CD14-positive monocyte (primary cell): Measurements from ENCODE around the gene TMEM252. TPM values are rescaled to one million over a fixed set of nuclear protein-coding genes. Genes with fewer than 3 reads are reported as not detected.

Source experiments
- DNase-seq, 3 donors: peaks; one replicate each; pipeline ENCODE4 v3.0.0-alpha.2; 2011 to 2022
- H2AFZ ChIP-seq: 2 replicates; pipeline ENCODE4 v1.6.0; 2012; ENCODE audit warnings: mild to moderate bottlenecking, low read depth, low read length, inconsistent platforms; ENCODE audit not compliant: insufficient read depth, poor library complexity, severe bottlenecking
- H3K27ac ChIP-seq, 2 donors: 1 replicate in 1 of 2; 2 replicates in 1 of 2; pipeline ENCODE4 v1.5.1; 2012 to 2013; ENCODE audit warnings: low read length in 2 of 2, control low read depth in 1 of 2, inconsistent platforms in 1 of 2, low read depth in 1 of 2, mild to moderate bottlenecking in 1 of 2
- H3K27me3 ChIP-seq, 2 donors: one replicate each; pipeline versions ENCODE4 v1.6.0 to v1.6.1; 2011 to 2013; ENCODE audit warnings: low read length in 2 of 2; ENCODE audit not compliant: control insufficient read depth in 2 of 2, insufficient read depth in 2 of 2
- H3K36me3 ChIP-seq, 2 donors: replicated peaks in 1 of 2; 1 replicate in 1 of 2; 2 replicates in 1 of 2; pipeline versions ENCODE4 v1.5.1 to v1.6.1; 2012 to 2013; ENCODE audit warnings: low read length in 2 of 2, control low read depth in 1 of 2, inconsistent platforms in 1 of 2, mild to moderate bottlenecking in 1 of 2; ENCODE audit not compliant: insufficient read depth in 2 of 2, control insufficient read depth in 1 of 2
- H3K4me1 ChIP-seq, 2 donors: 1 replicate in 1 of 2; 2 replicates in 1 of 2; pipeline versions ENCODE4 v1.5.1 to v1.6.1; 2012 to 2013; ENCODE audit warnings: low read length in 2 of 2, control low read depth in 1 of 2, inconsistent platforms in 1 of 2, mild to moderate bottlenecking in 1 of 2, moderate library complexity in 1 of 2; ENCODE audit not compliant: insufficient read depth in 2 of 2, control insufficient read depth in 1 of 2
- H3K4me2 ChIP-seq: replicated peaks from 2 replicates; pipeline ENCODE3; 2012; ENCODE audit warnings: low read length, moderate library complexity, mild to moderate bottlenecking; ENCODE audit not compliant: poor library complexity, severe bottlenecking; ENCODE audit errors: extremely low read depth
- H3K4me3 ChIP-seq, 3 experiments: fragments of 200-600 bp in 1 of 3; sonication (generic) in 1 of 3; replicated peaks in 1 of 3; 1 replicate in 2 of 3; 2 replicates in 1 of 3; pipeline ENCODE4 v1.5.1; 2011 to 2013; ENCODE audit warnings: low read length in 3 of 3, mild to moderate bottlenecking in 3 of 3, control low read depth in 2 of 3, low read depth in 2 of 3, inconsistent platforms in 1 of 3, moderate library complexity in 1 of 3
- H3K79me2 ChIP-seq: 2 replicates; pipeline ENCODE4 v1.6.0; 2012; ENCODE audit warnings: mild to moderate bottlenecking, control low read depth, inconsistent platforms, low read length, moderate library complexity; ENCODE audit not compliant: insufficient read depth
- H3K9ac ChIP-seq: 2 replicates; pipeline ENCODE4 v1.6.0; 2017; ENCODE audit warnings: low read length, mild to moderate bottlenecking; ENCODE audit not compliant: insufficient read depth, poor library complexity, severe bottlenecking
- H3K9me3 ChIP-seq, 2 donors: replicated peaks in 1 of 2; 1 replicate in 1 of 2; 2 replicates in 1 of 2; pipeline versions ENCODE4 v1.5.1 to v1.6.1; 2012 to 2013; ENCODE audit warnings: low read length in 2 of 2, control low read depth in 1 of 2; ENCODE audit not compliant: control insufficient read depth in 1 of 2, insufficient read depth in 1 of 2
- H4K20me1 ChIP-seq: 2 replicates; pipeline ENCODE4 v1.6.0; 2012; ENCODE audit warnings: mild to moderate bottlenecking, low read length, control low read depth, moderate library complexity; ENCODE audit not compliant: insufficient read depth
- H3K27ac Mint-ChIP-seq, 7 donors: one replicate each; pipeline ENCODE4 v1.8.0; 2020; ENCODE audit warnings: mild to moderate bottlenecking in 7 of 7, mixed read lengths in 7 of 7, moderate library complexity in 6 of 7, inconsistent platforms in 2 of 7
- H3K27me3 Mint-ChIP-seq, 3 donors: one replicate each; pipeline ENCODE4 v1.8.0; 2021 to 2022; ENCODE audit warnings: low read depth in 3 of 3, mild to moderate bottlenecking in 3 of 3, mixed read lengths in 3 of 3, moderate library complexity in 3 of 3, inconsistent platforms in 1 of 3
- H3K36me3 Mint-ChIP-seq, 2 donors: one replicate each; pipeline ENCODE4 v1.8.0; 2020; ENCODE audit warnings: mixed read lengths in 2 of 2, inconsistent platforms in 1 of 2, mild to moderate bottlenecking in 1 of 2
- H3K4me1 Mint-ChIP-seq: one replicate; pipeline ENCODE4 v1.8.0; 2020; ENCODE audit warnings: mild to moderate bottlenecking, mixed read lengths
- H3K4me3 Mint-ChIP-seq, 2 donors: one replicate each; pipeline ENCODE4 v1.8.0; 2020; ENCODE audit warnings: mild to moderate bottlenecking in 2 of 2, mixed read lengths in 2 of 2, moderate library complexity in 1 of 2
- H3K9me3 Mint-ChIP-seq, 7 donors: one replicate each; pipeline ENCODE4 v1.8.0; 2020 to 2022; ENCODE audit warnings: mixed read lengths in 7 of 7, mild to moderate bottlenecking in 6 of 7, moderate library complexity in 6 of 7, inconsistent platforms in 2 of 7
- WGBS: methylation state at CpG from one replicate; pipeline ENCODE4 v1.1.5; 2013; ENCODE audit warnings: missing lambda C conversion rate; ENCODE audit not compliant: insufficient coverage; 5-methylcytosine and 5-hydroxymethylcytosine counted together
- intact Hi-C, 2 donors: fragments of 100-400 bp; cut with micrococcal nuclease; formaldehyde crosslinking; loops; one replicate each; pipeline versions ENCODE4 v1.15.0 to v1.15.1; 2023
- polyA plus RNA-seq, 3 donors: library from polyadenylated mRNA; depleted of rRNA in 1 of 3; unstranded in 2 of 3; stranded (reverse) in 1 of 3; fragments of 300-500 nt in 2 of 3; fragments of >200 nt in 1 of 3; fragmentation: Illumina TruSeq in 2 of 3; gene quantifications; 1 replicate in 2 of 3; 2 replicates in 1 of 3; pipeline ENCODE4 v1.2.3, GENCODE V29; 2012 to 2021
- TF ChIP-seq, protein P1 (sequence below): fragments of 200-600 bp; IDR thresholded peaks from one replicate; pipeline ENCODE4 v1.8.0; 2022; ENCODE audit warnings: antibody characterized with exemption, mild to moderate bottlenecking

The TMEM252 gene
- polyA plus RNA-seq, 3 donors, result not detected

DNA sequence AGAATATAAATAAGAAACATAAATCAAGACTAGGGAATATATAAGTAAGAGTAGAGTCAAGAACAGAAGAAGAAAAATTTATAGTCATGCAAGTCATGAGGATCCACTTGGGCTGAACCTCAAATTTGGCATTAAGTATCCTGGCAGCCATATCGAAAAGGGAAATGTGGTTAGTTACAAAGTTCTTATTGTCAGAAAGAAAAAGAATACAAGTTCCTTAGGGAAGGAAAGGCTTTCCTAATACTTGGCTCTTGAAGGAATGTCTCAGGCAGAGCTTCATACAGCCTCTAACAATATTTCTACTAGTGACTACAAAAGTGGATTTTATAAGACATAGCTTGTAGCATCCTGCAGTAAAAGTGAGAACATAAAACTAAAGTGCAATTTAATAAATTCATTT lies 45.4 kb downstream of the TMEM252 start:
- intact Hi-C loops, result no loop called here
- 40% methylated on average over 1 of the region's 1 CpG for WGBS

DNA sequence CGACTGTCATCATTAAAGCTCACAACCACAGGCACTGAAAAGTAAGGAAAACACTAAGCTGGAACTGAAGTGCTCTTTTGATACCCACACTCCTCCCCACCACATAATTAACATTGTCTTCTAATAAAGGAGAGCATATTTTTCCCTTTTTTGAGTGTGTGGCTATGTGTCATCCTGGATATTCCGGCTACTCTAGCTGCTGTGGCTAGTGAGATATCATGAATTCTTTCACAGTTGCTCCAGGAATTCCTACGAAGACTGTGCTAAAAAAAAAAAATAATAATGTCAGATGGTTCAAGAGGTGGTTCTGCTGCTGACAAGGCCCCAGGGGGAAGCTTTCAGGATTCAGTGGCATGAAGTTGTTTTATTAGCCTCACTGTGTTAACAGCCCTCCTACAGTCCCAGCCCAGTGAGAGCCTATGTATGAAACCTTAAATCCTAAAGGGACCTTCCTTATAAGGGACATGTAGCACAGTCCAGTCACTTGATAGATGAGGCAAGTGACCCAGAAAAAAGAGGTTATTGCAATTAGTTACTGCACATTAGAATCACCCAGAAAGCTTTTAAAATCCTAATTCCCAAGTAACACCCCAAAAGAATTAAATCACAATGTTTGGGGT lies 46.6 kb downstream of the TMEM252 start:
- peaks cover 0 to 7% (median 2%) of the 10 kb centered on the region in 3 donors for H3K27me3 Mint-ChIP-seq
- H3K27ac ChIP-seq, result no peak overlapping the region
- no peaks in the 10 kb centered on the region for H3K4me1 Mint-ChIP-seq
- H3K27me3 ChIP-seq, result no peaks in the 10 kb centered on the region
- DNase-seq, result no peak
- H3K27ac Mint-ChIP-seq, result no peak overlapping the region
- intact Hi-C loops, result no loop called here
- H3K4me3 ChIP-seq, result no peak overlapping the region
- H3K79me2 ChIP-seq, result no peaks in the 10 kb centered on the region
- H3K4me2 ChIP-seq, result no peak overlapping the region
- no peak overlapping the region for H3K4me3 Mint-ChIP-seq
- no peak overlapping the region for H2AFZ ChIP-seq
- H3K36me3 ChIP-seq, result no peaks in the 10 kb centered on the region
- TF ChIP-seq, protein P1, sequence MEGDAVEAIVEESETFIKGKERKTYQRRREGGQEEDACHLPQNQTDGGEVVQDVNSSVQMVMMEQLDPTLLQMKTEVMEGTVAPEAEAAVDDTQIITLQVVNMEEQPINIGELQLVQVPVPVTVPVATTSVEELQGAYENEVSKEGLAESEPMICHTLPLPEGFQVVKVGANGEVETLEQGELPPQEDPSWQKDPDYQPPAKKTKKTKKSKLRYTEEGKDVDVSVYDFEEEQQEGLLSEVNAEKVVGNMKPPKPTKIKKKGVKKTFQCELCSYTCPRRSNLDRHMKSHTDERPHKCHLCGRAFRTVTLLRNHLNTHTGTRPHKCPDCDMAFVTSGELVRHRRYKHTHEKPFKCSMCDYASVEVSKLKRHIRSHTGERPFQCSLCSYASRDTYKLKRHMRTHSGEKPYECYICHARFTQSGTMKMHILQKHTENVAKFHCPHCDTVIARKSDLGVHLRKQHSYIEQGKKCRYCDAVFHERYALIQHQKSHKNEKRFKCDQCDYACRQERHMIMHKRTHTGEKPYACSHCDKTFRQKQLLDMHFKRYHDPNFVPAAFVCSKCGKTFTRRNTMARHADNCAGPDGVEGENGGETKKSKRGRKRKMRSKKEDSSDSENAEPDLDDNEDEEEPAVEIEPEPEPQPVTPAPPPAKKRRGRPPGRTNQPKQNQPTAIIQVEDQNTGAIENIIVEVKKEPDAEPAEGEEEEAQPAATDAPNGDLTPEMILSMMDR, result no peak
- no peaks in the 10 kb centered on the region for H3K4me1 ChIP-seq
- no CpG with 5 or more reads among the region's 3 CpGs for WGBS
- H3K36me3 Mint-ChIP-seq, result no peaks in the 10 kb centered on the region
- H4K20me1 ChIP-seq, result no peaks in the 10 kb centered on the region
- H3K9ac ChIP-seq, result no peak overlapping the region
- H3K9me3 ChIP-seq, result no peaks in the 10 kb centered on the region
- H3K9me3 Mint-ChIP-seq, result no peaks in the 10 kb centered on the region

More for the DNA sequence above, 45.4 kb downstream of the TMEM252 start:
- H3K4me3 Mint-ChIP-seq, result no peak overlapping the region
- H3K27me3 ChIP-seq, result no peaks in the 10 kb centered on the region
- TF ChIP-seq, protein P1, result no peak
- H3K27ac ChIP-seq, result no peak overlapping the region
- H3K79me2 ChIP-seq, result no peaks in the 10 kb centered on the region
- H3K27ac Mint-ChIP-seq, result no peak overlapping the region
- H3K9me3 ChIP-seq, result no peaks in the 10 kb centered on the region
- H3K27me3 Mint-ChIP-seq, result peaks cover 0 to 4% (median 2%) of the 10 kb centered on the region in 3 donors
- no peaks in the 10 kb centered on the region for H3K4me1 ChIP-seq
- no peak for DNase-seq
- H3K9me3 Mint-ChIP-seq, result no peaks in the 10 kb centered on the region
- H2AFZ ChIP-seq, result no peak overlapping the region
- no peaks in the 10 kb centered on the region for H4K20me1 ChIP-seq
- no peaks in the 10 kb centered on the region for H3K36me3 Mint-ChIP-seq
- no peaks in the 10 kb centered on the region for H3K36me3 ChIP-seq
- no peak overlapping the region for H3K4me3 ChIP-seq
- no peaks in the 10 kb centered on the region for H3K4me1 Mint-ChIP-seq
- H3K9ac ChIP-seq, result no peak overlapping the region
- H3K4me2 ChIP-seq, result no peak overlapping the region
